ENCODE measurements around the gene EVA1C. TPM values are rescaled to one million over a fixed set of nuclear protein-coding genes. Genes with fewer than 3 reads are reported as not detected.

Gene EVA1C
- total and polyA plus RNA-seq, 9 of the 15 experiments (the other 6 are each of a cell fraction or from before 2014, with no cell fraction given), result 0.22 TPM; not detected in 8

- no peak for TF ChIP-seq PRDM10 (IDR thresholded peaks at IDR 0.05; ENCODE audit: partially characterized antibody)
- peak; percentile 25; the same call in 1 of the 2 replicates for TF ChIP-seq NFE2 (IDR thresholded peaks at IDR 0.05; ENCODE audit: low read depth)
- no peak for TF ChIP-seq RB1 (IDR thresholded peaks at IDR 0.05; ENCODE audit: low read depth)
- TF ChIP-seq ZNF511 (CRISPR knock-in tag; IDR thresholded peaks at IDR 0.05), result no peak
- TF ChIP-seq ZNF766 (CRISPR knock-in tag; conservative IDR thresholded peaks at IDR 0.05), result no peak
These were observed 134.5 kb downstream of the EVA1C start (continued) for GRCh38 chr21:32547018-32547417.

GRCh38 chr21:32548978-32549377 is 136.5 kb downstream of the EVA1C start:
- H3K4me2 ChIP-seq (ENCODE audit: insufficient read depth, low read length), result peak overlapping the region; percentile 49
- in situ Hi-C loops (cut with MboI), result no loop called here
- ATAC-seq, result no peak
- TF ChIP-seq ZNF592 (IDR thresholded peaks at IDR 0.05) (0 out of 2 replicates have a peak, but pooled peaks have one; percentile 19), NFIC (IDR thresholded peaks at IDR 0.05) (peak; percentile 84), TRIM24 (IDR thresholded peaks at IDR 0.05) (no peak), TAF9B (IDR thresholded peaks at IDR 0.05; ENCODE audit: partially characterized antibody) (no peak), SPI1 (IDR thresholded peaks at IDR 0.05; ENCODE audit: borderline replicate concordance, low read depth, low read length) (peak; percentile 41; the same call in 1 of the 2 replicates), ATF2 (CRISPR knock-in tag; IDR thresholded peaks at IDR 0.05) (no peak)

More at GRCh38 chr21:32548978-32549377, 136.5 kb downstream of the EVA1C start:
- ChIA-PET POLR2A (interaction anchor here (1.0 to 2.6 kb wide), 2 partner anchors 10 to 18 kb away, joined by 3 to 7 read pairs; no protein-coding TSS in a partner anchor), CTCF (ENCODE audit: low intra/inter-chr PET ratio) (no interaction called here)
- intact Hi-C loops (cut with micrococcal nuclease), result no loop called here
- H3K4me1 ChIP-seq (replicated peaks in 1 of 2; ENCODE audit: control insufficient read depth in 2 of 2, insufficient read depth in 2 of 2, low read length in 2 of 2), result peaks cover 12 to 45% of the 10 kb centered on the region in 2 experiments; a peak in 4 of 5 replicates
- H3K36me3 ChIP-seq (ENCODE audit: control insufficient read depth, insufficient read depth, low read length), result no peaks in the 10 kb centered on the region
- FAIRE-seq, result no peak
- H3K4me3 ChIP-seq, result no peak overlapping the region
- peak overlapping the region; percentile 91 for H2AFZ ChIP-seq (ENCODE audit: low read depth, low read length)
- no peaks in the 10 kb centered on the region for H3K79me2 ChIP-seq (ENCODE audit: control insufficient read depth, insufficient read depth, low read length)
- no peak for DNase-seq (ENCODE audit: extremely low read depth in 1 of 4, low spot score in 3 of 4)
- H3K9ac ChIP-seq (ENCODE audit: insufficient read depth in 1 of 2, low read depth in 2 of 2, low read length in 2 of 2), result peak overlapping the region in 1 of 2 experiments; percentile 21; a peak in 1 of 4 replicates
- H3K27ac ChIP-seq (ENCODE audit: extremely low read depth, low read depth, low read length), result peak overlapping the region; percentile 35; the same call in 2 of the 3 replicates
- no peaks in the 10 kb centered on the region for H3K27me3 ChIP-seq (ENCODE audit: control insufficient read depth in 2 of 2, insufficient read depth in 2 of 2, low read length in 2 of 2)
- H3K9me3 ChIP-seq (replicated peaks; ENCODE audit: control insufficient read depth, insufficient read depth, low read depth, low read length), result no peaks in the 10 kb centered on the region
- WGBS (ENCODE audit: insufficient coverage, low coverage, missing lambda C conversion rate), result 29% methylated on average over 8 of the region's 8 CpGs
- H4K20me1 ChIP-seq (replicated peaks; ENCODE audit: control insufficient read depth, insufficient read depth, low read length), result no peaks in the 10 kb centered on the region
- no peaks in the 10 kb centered on the region for H3K9me1 ChIP-seq (ENCODE audit: control insufficient read depth, insufficient read depth, low read length)
- BruUV-seq (replicated peaks), result no TSS peak
